Body of pancreas (tissue), 4 donors: ENCODE data around the gene IDH3G. TPM values are rescaled to one million over a fixed set of nuclear protein-coding genes. Genes with fewer than 3 reads are reported as not detected.
"Not testable (repeated sequence)": the region's sequence is repeated elsewhere in the genome, so short reads cannot be mapped to it uniquely, and the experiment has no call there.

ENCODE experiments used
- ATAC-seq: fragments of 150-250 bp; one replicate; pipeline ENCODE4 v1.9.1; 2016
- DNase-seq, 4 donors: peaks; one replicate each; pipeline ENCODE4 v3.0.0-alpha.2; 2019
- H3K27ac ChIP-seq, 4 donors: fragments of 200-600 bp; sonication (generic); 1 replicate in 3 of 4; 2 replicates in 1 of 4; pipeline versions ENCODE4 v1.5.1 to v1.6.1; 2016 to 2019; ENCODE audit warnings: mild to moderate bottlenecking in 1 of 4, mixed read lengths in 1 of 4, moderate library complexity in 1 of 4
- H3K27me3 ChIP-seq, 2 donors: fragments of 200-600 bp; sonication (generic); one replicate each; pipeline ENCODE4 v1.6.0; 2016; ENCODE audit warnings: mild to moderate bottlenecking in 1 of 2
- H3K36me3 ChIP-seq, 2 donors: fragments of 200-600 bp; sonication (generic); replicated peaks in 1 of 2; 2 replicates each; pipeline ENCODE4 v1.5.1; 2016; ENCODE audit warnings: low read depth in 2 of 2; ENCODE audit not compliant: insufficient read depth in 1 of 2
- H3K4me1 ChIP-seq: fragments of 200-600 bp; sonication (generic); one replicate; pipeline ENCODE4 v1.6.0; 2016
- H3K4me3 ChIP-seq, 2 donors: fragments of 200-600 bp; sonication (generic); 1 replicate in 1 of 2; 2 replicates in 1 of 2; pipeline ENCODE4 v1.5.1; 2016 to 2019
- H3K9me3 ChIP-seq, 3 donors: fragments of 200-600 bp; sonication (generic); 1 replicate in 2 of 3; 2 replicates in 1 of 3; pipeline ENCODE4 v1.5.1; 2016
- CTCF ChIP-seq, 7 experiments: fragments of 450-650 bp in 4 of 7; fragments of 200-600 bp in 3 of 7; sonication (generic) in 3 of 7; IDR thresholded peaks; one replicate each; pipeline ENCODE4 v1.5.1; 2016 to 2019; ENCODE audit warnings: antibody characterized with exemption in 7 of 7
- POLR2A ChIP-seq, 3 donors: fragments of 450-650 bp; IDR thresholded peaks; one replicate each; pipeline ENCODE4 v1.6.1; 2016; ENCODE audit warnings: antibody characterized with exemption in 3 of 3, mild to moderate bottlenecking in 2 of 3
- WGBS, 2 donors: methylation state at CpG; one replicate each; pipeline ENCODE4 v1.1.5; 2017; 5-methylcytosine and 5-hydroxymethylcytosine counted together
- intact Hi-C: fragments of 100-400 bp; cut with DNase I; formaldehyde crosslinking; loops from one replicate; pipeline ENCODE4 v1.15.1; 2023
- total RNA-seq, 2 donors: library from RNA; depleted of rRNA; stranded (reverse); fragments of >200 nt; gene quantifications; one replicate each; pipeline ENCODE4 v1.1.0, GENCODE V29; 2016

The IDH3G gene
- total RNA-seq, 2 donors from 2014 or later: 25.2 to 27.7 TPM

GRCh38 chrX:153821066-153821465 is 26.9 kb upstream of the IDH3G start:
- Histone ChIP-seq H3K9me3 (no peaks in the 10 kb centered on the region), H3K36me3 (no peaks in the 10 kb centered on the region), H3K27ac (no peak overlapping the region), H3K4me3 (no peak overlapping the region), H3K27me3 (no peaks in the 10 kb centered on the region), H3K4me1 (peaks cover 9% of the 10 kb centered on the region)
- no peak for ATAC-seq
- DNase-seq: no peak
- TF ChIP-seq POLR2A (IDR thresholded peaks at IDR 0.05) (no peak), CTCF (IDR thresholded peaks at IDR 0.05) (no peak)
- intact Hi-C loops: no loop called here
- 78 to 82% methylated on average over 6 to 7 of the region's 9 CpGs for WGBS, 2 donors

GRCh38 chrX:153820601-153821000 is 26.4 kb upstream of the IDH3G start:
- Histone ChIP-seq H3K9me3 (no peaks in the 10 kb centered on the region), H3K36me3 (no peaks in the 10 kb centered on the region), H3K27me3 (no peaks in the 10 kb centered on the region), H3K4me3 (no peak overlapping the region), H3K27ac (no peak overlapping the region), H3K4me1 (peaks cover 9% of the 10 kb centered on the region)
- intact Hi-C loops: no loop called here
- no peak for ATAC-seq
- no peak for DNase-seq
- 73 to 79% methylated on average over 5 of the region's 7 CpGs for WGBS, 2 donors
- TF ChIP-seq POLR2A (IDR thresholded peaks at IDR 0.05) (no peak), CTCF (IDR thresholded peaks at IDR 0.05) (no peak)

- Histone ChIP-seq H3K4me1 (peaks cover 9% of the 10 kb centered on the region), H3K27ac (no peak overlapping the region), H3K27me3 (no peaks in the 10 kb centered on the region), H3K36me3 (no peaks in the 10 kb centered on the region), H3K4me3 (no peak overlapping the region), H3K9me3 (no peaks in the 10 kb centered on the region)
- no peak for ATAC-seq
- intact Hi-C loops: no loop called here
- TF ChIP-seq CTCF (IDR thresholded peaks at IDR 0.05): no peak
- no peak for TF ChIP-seq POLR2A (IDR thresholded peaks at IDR 0.05)
- peak in 1 of 4 donors; percentile 10 for DNase-seq
- WGBS, 2 donors: 14% methylated on average over 18 of the region's 23 CpGs; no CpG with 5 or more reads in 1 of the 2 donors
Measured at GRCh38 chrX:153819384-153820040, 25.3 kb upstream of the IDH3G start.

GRCh38 chrX:153818571-153819383 is 24.6 kb upstream of the IDH3G start:
- H3K27ac ChIP-seq: no peak overlapping the region
- DNase-seq (peak in 2 of 4 donors; percentile 27 to 57), ATAC-seq (peak; percentile 74)
- H3K4me3 ChIP-seq: no peak overlapping the region
- H3K4me1 ChIP-seq: peaks cover 9% of the 10 kb centered on the region
- 38 to 58% methylated on average over 8 to 13 of the region's 67 CpGs for WGBS, 2 donors
- TF ChIP-seq POLR2A (IDR thresholded peaks at IDR 0.05) (no peak), CTCF (IDR thresholded peaks at IDR 0.05) (no peak)
- no peaks in the 10 kb centered on the region for H3K27me3 ChIP-seq
- no peaks in the 10 kb centered on the region for H3K9me3 ChIP-seq
- intact Hi-C loops: no loop called here
- H3K36me3 ChIP-seq: no peaks in the 10 kb centered on the region

GRCh38 chrX:153818064-153818463 is 23.9 kb upstream of the IDH3G start:
- H3K36me3 ChIP-seq, H3K27me3 ChIP-seq, intact Hi-C loops, DNase-seq, H3K27ac ChIP-seq, H3K4me3 ChIP-seq, H3K4me1 ChIP-seq, ATAC-seq, H3K9me3 ChIP-seq: not testable (repeated sequence)
- WGBS, 2 donors: 87 to 91% methylated on average over 5 to 8 of the region's 9 CpGs
